GM12892 (cell line): Measurements from ENCODE around the gene HOXD8.

ENCODE experiments used
- POLR2A ChIP-seq: IDR thresholded peaks from 2 replicates; pipeline ENCODE4 v1.6.1; 2011; ENCODE audit warnings: low read depth, low read length, control low read depth
- POLR2AphosphoS5 ChIP-seq: IDR thresholded peaks from 2 replicates; pipeline ENCODE4 v1.6.1; 2011; ENCODE audit warnings: low read depth, low read length, control low read depth
- TAF1 ChIP-seq: IDR thresholded peaks from 2 replicates; pipeline ENCODE4 v1.6.1; 2011; ENCODE audit warnings: low read depth, mild to moderate bottlenecking, control low read depth, low read length, borderline replicate concordance

DNA sequence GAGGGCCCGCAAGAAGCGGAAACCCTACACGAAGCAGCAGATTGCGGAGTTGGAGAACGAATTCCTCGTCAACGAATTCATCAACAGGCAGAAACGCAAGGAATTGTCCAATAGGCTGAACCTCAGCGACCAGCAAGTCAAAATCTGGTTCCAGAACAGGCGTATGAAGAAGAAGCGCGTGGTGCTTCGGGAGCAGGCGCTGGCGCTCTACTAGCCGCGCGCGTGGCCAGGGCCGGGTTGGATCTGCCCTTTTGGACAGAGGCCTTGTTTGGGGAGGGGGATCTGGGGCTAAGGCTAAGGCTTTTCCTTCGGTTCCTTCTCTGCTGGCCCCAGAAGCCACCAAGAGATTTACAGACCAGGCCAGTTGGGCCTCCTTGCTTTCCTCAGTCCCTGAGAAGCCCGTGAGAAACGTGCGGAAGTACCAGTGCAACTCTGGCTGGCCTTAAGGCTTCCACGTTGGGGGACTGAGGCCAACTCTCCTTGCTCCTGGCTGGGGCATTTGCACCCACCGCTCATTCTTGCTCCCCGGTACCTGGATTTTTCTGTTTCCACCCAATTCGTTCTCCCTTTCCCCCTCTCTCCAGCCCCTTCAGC, 28.9 kb upstream of the HOXD8 start:
- TF ChIP-seq POLR2A (no peak), POLR2AphosphoS5 (no peak), TAF1 (no peak)
